NT2/D1 (cell line): Measurements from ENCODE around the gene EIF4G3.

Experiments
- DNase-seq: peaks from one replicate; pipeline ENCODE4 v3.0.0-alpha.2; 2011; ENCODE audit warnings: low read depth, low spot score
- H3K27me3 ChIP-seq: 2 replicates; pipeline ENCODE4 v1.6.0; 2011; ENCODE audit warnings: mild to moderate bottlenecking; ENCODE audit not compliant: insufficient read length, insufficient read depth
- H3K36me3 ChIP-seq: 2 replicates; pipeline ENCODE4 v1.6.1; 2011; ENCODE audit warnings: mild to moderate bottlenecking, low read length, mixed read lengths; ENCODE audit not compliant: insufficient read depth, insufficient read length
- H3K4me1 ChIP-seq: 2 replicates; pipeline ENCODE4 v1.5.1; 2011; ENCODE audit not compliant: insufficient read depth, insufficient read length
- H3K4me3 ChIP-seq: 2 replicates; pipeline ENCODE4 v1.5.1; 2011; ENCODE audit warnings: low read depth; ENCODE audit not compliant: insufficient read length
- H3K9ac ChIP-seq: 2 replicates; pipeline ENCODE4 v1.6.0; 2011; ENCODE audit warnings: low read depth; ENCODE audit not compliant: insufficient read length
- H3K9me3 ChIP-seq: 2 replicates; pipeline ENCODE4 v1.5.1; 2011; ENCODE audit warnings: mild to moderate bottlenecking, low read length; ENCODE audit not compliant: insufficient read depth
- SUZ12 ChIP-seq: IDR thresholded peaks from 2 replicates; pipeline ENCODE4 v1.6.1; 2011; ENCODE audit not compliant: insufficient read length, insufficient read depth; ENCODE audit errors: extremely low read depth
- YY1 ChIP-seq: IDR thresholded peaks from 2 replicates; pipeline ENCODE4 v1.6.1; 2011; ENCODE audit not compliant: insufficient read length, insufficient read depth
- ZNF274 ChIP-seq: IDR thresholded peaks from 2 replicates; pipeline ENCODE4 v1.6.1; 2011; ENCODE audit warnings: mild to moderate bottlenecking, low read depth, low read length

Gene EIF4G3

GRCh38 chr1:20964540-20965484 is 211.9 kb downstream of the EIF4G3 start:
- Histone ChIP-seq H3K4me1 (no peaks in the 10 kb centered on the region), H3K27me3 (no peaks in the 10 kb centered on the region), H3K36me3 (peaks cover 5% of the 10 kb centered on the region), H3K9ac (no peak overlapping the region), H3K9me3 (no peaks in the 10 kb centered on the region), H3K4me3 (no peak overlapping the region)
- DNase-seq: no peak
- no peak for TF ChIP-seq YY1
- no peak for TF ChIP-seq SUZ12
- no peak for TF ChIP-seq ZNF274

- DNase-seq: no peak
- no peak for TF ChIP-seq ZNF274
- TF ChIP-seq YY1: no peak
- TF ChIP-seq SUZ12: no peak
- H3K4me1 ChIP-seq: no peaks in the 10 kb centered on the region
- H3K4me3 ChIP-seq: no peak overlapping the region
- no peaks in the 10 kb centered on the region for H3K27me3 ChIP-seq
- no peak overlapping the region for H3K9ac ChIP-seq
- H3K36me3 ChIP-seq: no peaks in the 10 kb centered on the region
- no peaks in the 10 kb centered on the region for H3K9me3 ChIP-seq
Observed at GRCh38 chr1:20962576-20963258, 214.0 kb downstream of the EIF4G3 start.

- H3K4me1 ChIP-seq: no peaks in the 10 kb centered on the region
Observed at GRCh38 chr1:20958430-20958829, 218.3 kb downstream of the EIF4G3 start.

GRCh38 chr1:20956272-20956671 is 220.4 kb downstream of the EIF4G3 start:
- Histone ChIP-seq H3K9ac (no peak overlapping the region), H3K27me3 (no peaks in the 10 kb centered on the region)
- TF ChIP-seq YY1: no peak
- no peak for TF ChIP-seq SUZ12

More at GRCh38 chr1:20958430-20958829, 218.3 kb downstream of the EIF4G3 start:
- no peak for DNase-seq
- H3K9ac ChIP-seq: no peak overlapping the region
- no peaks in the 10 kb centered on the region for H3K36me3 ChIP-seq
- no peak overlapping the region for H3K4me3 ChIP-seq
- no peaks in the 10 kb centered on the region for H3K9me3 ChIP-seq
- TF ChIP-seq SUZ12 (no peak), YY1 (no peak), ZNF274 (no peak)
- no peaks in the 10 kb centered on the region for H3K27me3 ChIP-seq

GRCh38 chr1:20950679-20951078 is 226.0 kb downstream of the EIF4G3 start:
- TF ChIP-seq YY1 (no peak), ZNF274 (no peak), SUZ12 (no peak)
- no peak overlapping the region for H3K9ac ChIP-seq
- DNase-seq: no peak
- no peaks in the 10 kb centered on the region for H3K9me3 ChIP-seq
- no peak overlapping the region for H3K4me3 ChIP-seq
- H3K4me1 ChIP-seq: no peaks in the 10 kb centered on the region
- peaks cover 3% of the 10 kb centered on the region for H3K36me3 ChIP-seq
- H3K27me3 ChIP-seq: no peaks in the 10 kb centered on the region

More at GRCh38 chr1:20956272-20956671, 220.4 kb downstream of the EIF4G3 start:
- H3K4me1 ChIP-seq: no peaks in the 10 kb centered on the region
- no peaks in the 10 kb centered on the region for H3K9me3 ChIP-seq
- no peak overlapping the region for H3K4me3 ChIP-seq
- H3K36me3 ChIP-seq: no peaks in the 10 kb centered on the region
- no peak for DNase-seq

- Histone ChIP-seq H3K4me3 (no peak overlapping the region), H3K4me1 (no peaks in the 10 kb centered on the region), H3K9me3 (no peaks in the 10 kb centered on the region), H3K36me3 (peaks cover 3% of the 10 kb centered on the region), H3K27me3 (no peaks in the 10 kb centered on the region), H3K9ac (no peak overlapping the region)
- TF ChIP-seq SUZ12: no peak
- no peak for TF ChIP-seq YY1
- TF ChIP-seq ZNF274: no peak
- DNase-seq: no peak
Observed at GRCh38 chr1:20949871-20950590, 226.7 kb downstream of the EIF4G3 start.

GRCh38 chr1:20948101-20948500 is 228.6 kb downstream of the EIF4G3 start:
- H3K9me3 ChIP-seq: no peaks in the 10 kb centered on the region
- peaks cover 3% of the 10 kb centered on the region for H3K36me3 ChIP-seq
- TF ChIP-seq SUZ12: no peak
- TF ChIP-seq YY1: no peak
- TF ChIP-seq ZNF274: no peak
- no peak overlapping the region for H3K4me3 ChIP-seq
- no peaks in the 10 kb centered on the region for H3K4me1 ChIP-seq
- no peak overlapping the region for H3K9ac ChIP-seq
- H3K27me3 ChIP-seq: no peaks in the 10 kb centered on the region
- DNase-seq: no peak
